ENCODE data around the gene ZSWIM1. TPM values are rescaled to one million over a fixed set of nuclear protein-coding genes. Genes with fewer than 3 reads are reported as not detected.

The ZSWIM1 gene
- total RNA-seq, 1 experiment from 2014 or later: 13.7 TPM

Other genes starting within 250 kb of the ZSWIM1 start
- gene WFDC9, start 249.9 kb upstream of the ZSWIM1 start, total RNA-seq (2014; rRNA removed; shearing (Covaris generic)): not detected in 2 replicates
- not detected in 2 replicates for gene WFDC11, start 211.0 kb upstream of the ZSWIM1 start, total RNA-seq (2014; rRNA removed; shearing (Covaris generic))
- gene WFDC13, start 179.2 kb upstream of the ZSWIM1 start, total RNA-seq (2014; rRNA removed; shearing (Covaris generic)): not detected in 2 replicates
- not detected in 2 replicates for gene WFDC10B, start 176.2 kb upstream of the ZSWIM1 start, total RNA-seq (2014; rRNA removed; shearing (Covaris generic))
- not detected in 2 replicates for gene SPINT4, start 158.9 kb upstream of the ZSWIM1 start, total RNA-seq (2014; rRNA removed; shearing (Covaris generic))
- 0.58 TPM in 1 of 2 replicates, not detected in the other for gene WFDC3, start 89.3 kb upstream of the ZSWIM1 start, total RNA-seq (2014; rRNA removed; shearing (Covaris generic))
- 26.4 and 31.6 TPM in 2 replicates for gene DNTTIP1, start 89.3 kb upstream of the ZSWIM1 start, total RNA-seq (2014; rRNA removed; shearing (Covaris generic))
- 75.4 and 76.9 TPM in 2 replicates for gene UBE2C, start 68.6 kb upstream of the ZSWIM1 start, total RNA-seq (2014; rRNA removed; shearing (Covaris generic))
- gene TNNC2, start 53.9 kb upstream of the ZSWIM1 start, total RNA-seq (2014; rRNA removed; shearing (Covaris generic)): 0.37 TPM in 1 of 2 replicates, not detected in the other
- 14.8 and 25.5 TPM in 2 replicates for gene SNX21, start 47.4 kb upstream of the ZSWIM1 start, total RNA-seq (2014; rRNA removed; shearing (Covaris generic))
- 49.4 and 60.4 TPM in 2 replicates for gene ACOT8, start 23.8 kb upstream of the ZSWIM1 start, total RNA-seq (2014; rRNA removed; shearing (Covaris generic))
- gene ZSWIM3, start 23.6 kb upstream of the ZSWIM1 start, total RNA-seq (2014; rRNA removed; shearing (Covaris generic)): 3.0 and 3.4 TPM in 2 replicates
- gene SPATA25, start 6.4 kb downstream of the ZSWIM1 start, total RNA-seq (2014; rRNA removed; shearing (Covaris generic)): 1.3 and 2.2 TPM in 2 replicates
- gene NEURL2, start 10.0 kb downstream of the ZSWIM1 start, total RNA-seq (2014; rRNA removed; shearing (Covaris generic)): 7.1 and 8.9 TPM in 2 replicates
- 447 and 457 TPM in 2 replicates for gene CTSA, start 10.1 kb downstream of the ZSWIM1 start, total RNA-seq (2014; rRNA removed; shearing (Covaris generic))
- gene PLTP, start 30.9 kb downstream of the ZSWIM1 start, total RNA-seq (2014; rRNA removed; shearing (Covaris generic)): 18.5 and 19.9 TPM in 2 replicates
- 9.2 and 10.9 TPM in 2 replicates for gene PCIF1, start 53.5 kb downstream of the ZSWIM1 start, total RNA-seq (2014; rRNA removed; shearing (Covaris generic))
- gene ZNF335, start 91.0 kb downstream of the ZSWIM1 start, total RNA-seq (2014; rRNA removed; shearing (Covaris generic)): 8.4 and 10.1 TPM in 2 replicates
- gene MMP9, start 127.7 kb downstream of the ZSWIM1 start, total RNA-seq (2014; rRNA removed; shearing (Covaris generic)): not detected in 2 replicates
- 0.74 and 1.5 TPM in 2 replicates for gene SLC12A5, start 148.0 kb downstream of the ZSWIM1 start, total RNA-seq (2014; rRNA removed; shearing (Covaris generic))
- 15.9 and 16.6 TPM in 2 replicates for gene NCOA5, start 208.7 kb downstream of the ZSWIM1 start, total RNA-seq (2014; rRNA removed; shearing (Covaris generic))
- gene CD40, start 237.1 kb downstream of the ZSWIM1 start, total RNA-seq (2014; rRNA removed; shearing (Covaris generic)): not detected in 2 replicates

Measured in SK-MEL-5 (cell line).